Colonic mucosa (tissue), 4 donors: Measurements from ENCODE around the gene KLK10. TPM values are rescaled to one million over a fixed set of nuclear protein-coding genes. Genes with fewer than 3 reads are reported as not detected.

Source experiments
- DNase-seq: peaks from one replicate; pipeline ENCODE4 v3.0.0-alpha.2; 2020
- H3K27ac ChIP-seq: fragments of 200-600 bp; one replicate; pipeline ENCODE4 v1.8.0; 2021
- H3K27me3 ChIP-seq: fragments of 200-600 bp; one replicate; pipeline ENCODE4 v1.8.0; 2021
- H3K36me3 ChIP-seq: fragments of 200-600 bp; one replicate; pipeline ENCODE4 v1.8.0; 2021
- H3K4me1 ChIP-seq: fragments of 200-600 bp; one replicate; pipeline ENCODE4 v1.8.0; 2021; ENCODE audit warnings: mild to moderate bottlenecking
- H3K4me3 ChIP-seq: fragments of 200-600 bp; one replicate; pipeline ENCODE4 v1.8.0; 2021
- H3K9ac ChIP-seq, 2 donors: one replicate each; pipeline ENCODE4 v1.7.0; 2013; ENCODE audit warnings: control low read depth in 2 of 2, low read depth in 2 of 2, low read length in 2 of 2
- H3K9me3 ChIP-seq: fragments of 200-600 bp; one replicate; pipeline ENCODE4 v1.8.0; 2021
- CTCF ChIP-seq: fragments of 200-600 bp; IDR thresholded peaks from one replicate; pipeline ENCODE4 v1.8.0; 2022; ENCODE audit warnings: antibody characterized with exemption, mild to moderate bottlenecking
- intact Hi-C: fragments of 100-400 bp; cut with DNase I; formaldehyde crosslinking; loops from one replicate; pipeline ENCODE4 v1.14.1; 2022
- total RNA-seq, 2 donors: library from RNA; stranded (reverse); fragmentation: NEBNext Ultra II Directional in 1 of 2; extraction: Animal tissue kit (Norgen Biotek cat#: 25700) in 1 of 2; gene quantifications; one replicate each; pipeline ENCODE4 v1.2.1, GENCODE V29; 2021
- donor health status: healthy.
- donor health status: DM: no; HTN: no; CAD: no.
- donor health status: DM: no; HTN: no; CAD: no.

KLK10 gene
- total RNA-seq, 2 donors from 2014 or later = 0.40 to 1.1 TPM

GRCh38 chr19:51043497-51043896 lies 24.0 kb upstream of the KLK10 start:
- H3K27ac ChIP-seq = no peak overlapping the region
- H3K9me3 ChIP-seq = no peaks in the 10 kb centered on the region
- intact Hi-C loops = no loop called here
- no peak overlapping the region for H3K9ac ChIP-seq
- no peak for TF ChIP-seq CTCF
- no peaks in the 10 kb centered on the region for H3K27me3 ChIP-seq
- H3K36me3 ChIP-seq = no peaks in the 10 kb centered on the region
- H3K4me1 ChIP-seq = no peaks in the 10 kb centered on the region
- no peak for DNase-seq
- no peak overlapping the region for H3K4me3 ChIP-seq

GRCh38 chr19:51040151-51040550 lies 20.6 kb upstream of the KLK10 start:
- no peak for DNase-seq
- Histone ChIP-seq H3K27ac (no peak overlapping the region), H3K9ac (no peak overlapping the region), H3K27me3 (no peaks in the 10 kb centered on the region), H3K4me3 (no peak overlapping the region), H3K36me3 (no peaks in the 10 kb centered on the region), H3K9me3 (no peaks in the 10 kb centered on the region), H3K4me1 (no peaks in the 10 kb centered on the region)
- intact Hi-C loops = no loop called here
- no peak for TF ChIP-seq CTCF

GRCh38 chr19:51036519-51036918 lies 17.0 kb upstream of the KLK10 start:
- Histone ChIP-seq H3K9ac (no peak overlapping the region), H3K9me3 (no peaks in the 10 kb centered on the region), H3K4me1 (no peaks in the 10 kb centered on the region), H3K4me3 (no peak overlapping the region), H3K27ac (no peak overlapping the region), H3K36me3 (no peaks in the 10 kb centered on the region), H3K27me3 (no peaks in the 10 kb centered on the region)
- intact Hi-C loops = no loop called here
- no peak for TF ChIP-seq CTCF
- DNase-seq = no peak

GRCh38 chr19:51034704-51035103 lies 15.2 kb upstream of the KLK10 start, which contains the start of gene KLK12:
TSS of gene KLK12 (minus strand) at chr19:51035002. CDS start at chr19:51034621, 381 bp downstream.
- Histone ChIP-seq H3K27me3 (no peaks in the 10 kb centered on the region), H3K36me3 (no peaks in the 10 kb centered on the region), H3K9me3 (no peaks in the 10 kb centered on the region), H3K4me1 (no peaks in the 10 kb centered on the region), H3K27ac (no peak within 1 kb of the TSS), H3K4me3 (no peak within 1 kb of the TSS), H3K9ac (no peak within 1 kb of the TSS)
- intact Hi-C loops = no loop called here
- DNase-seq = no peak
- TF ChIP-seq CTCF = no peak

GRCh38 chr19:51031880-51032225 lies 12.3 kb upstream of the KLK10 start:
- no peaks in the 10 kb centered on the region for H3K27me3 ChIP-seq
- intact Hi-C loops = no loop called here
- no peaks in the 10 kb centered on the region for H3K36me3 ChIP-seq
- no peaks in the 10 kb centered on the region for H3K9me3 ChIP-seq
- H3K4me3 ChIP-seq = no peak overlapping the region
- H3K4me1 ChIP-seq = no peaks in the 10 kb centered on the region
- H3K27ac ChIP-seq = no peak overlapping the region
- no peak for TF ChIP-seq CTCF
- DNase-seq = no peak
- H3K9ac ChIP-seq = no peak overlapping the region
